Loucy (cell line): Measurements from ENCODE around the gene CCDC138.

Experiments
- H2AFZ ChIP-seq: fragments of 200-600 bp; sonication (generic); 2 replicates; pipeline ENCODE4 v1.6.0; 2016; ENCODE audit warnings: antibody characterized with exemption, mild to moderate bottlenecking, low read length, moderate library complexity
- H3F3A ChIP-seq: fragments of 200-600 bp; 2 replicates; pipeline ENCODE4 v1.6.0; 2016; ENCODE audit warnings: antibody characterized with exemption, low read depth, mild to moderate bottlenecking
- H3K27me3 ChIP-seq: fragments of 200-600 bp; sonication (generic); 2 replicates; pipeline ENCODE4 v1.6.1; 2014; ENCODE audit warnings: low read length, mild to moderate bottlenecking; ENCODE audit not compliant: insufficient read depth, poor library complexity, severe bottlenecking
- H3K36me3 ChIP-seq: fragments of 200-600 bp; sonication (generic); 2 replicates; pipeline ENCODE4 v1.6.1; 2016; ENCODE audit warnings: low read length; ENCODE audit not compliant: insufficient read depth
- H3K4me1 ChIP-seq: fragments of 200-600 bp; sonication (generic); 2 replicates; pipeline ENCODE4 v1.5.1; 2014; ENCODE audit warnings: low read length, mild to moderate bottlenecking; ENCODE audit not compliant: insufficient read depth, poor library complexity, severe bottlenecking
- H3K4me2 ChIP-seq: fragments of 200-600 bp; sonication (generic); 2 replicates; pipeline ENCODE4 v1.6.0; 2014; ENCODE audit warnings: antibody characterized with exemption, low read length, low read depth, mild to moderate bottlenecking; ENCODE audit not compliant: poor library complexity, severe bottlenecking
- H3K4me3 ChIP-seq: fragments of 200-600 bp; sonication (generic); 2 replicates; pipeline ENCODE4 v1.5.1; 2014; ENCODE audit warnings: low read length, mild to moderate bottlenecking, mixed read lengths; ENCODE audit not compliant: poor library complexity, severe bottlenecking
- H3K79me2 ChIP-seq: fragments of 200-600 bp; sonication (generic); 2 replicates; pipeline ENCODE4 v1.6.1; 2014; ENCODE audit warnings: low read length; ENCODE audit not compliant: insufficient read depth
- H3K9ac ChIP-seq: fragments of 200-600 bp; sonication (generic); 2 replicates; pipeline ENCODE4 v1.6.0; 2014; ENCODE audit warnings: mild to moderate bottlenecking, low read depth, low read length, moderate library complexity; ENCODE audit not compliant: poor library complexity, severe bottlenecking
- H3K9me2 ChIP-seq: fragments of 200-600 bp; sonication (generic); replicated peaks from 2 replicates; pipeline ENCODE4 v1.6.1; 2016; ENCODE audit warnings: low read depth, low read length, mixed read lengths
- H3K9me3 ChIP-seq: fragments of 200-600 bp; sonication (generic); 2 replicates; pipeline ENCODE4 v1.6.1; 2014; ENCODE audit warnings: mild to moderate bottlenecking, antibody characterized with exemption, low read length, low read depth; ENCODE audit not compliant: insufficient read depth
- H4K20me1 ChIP-seq: fragments of 200-600 bp; sonication (generic); 2 replicates; pipeline ENCODE4 v1.6.0; 2014; ENCODE audit warnings: antibody characterized with exemption, low read length, mild to moderate bottlenecking; ENCODE audit not compliant: insufficient read depth, poor library complexity, severe bottlenecking
- EZH2phosphoT487 ChIP-seq: fragments of 200-600 bp; IDR thresholded peaks from 2 replicates; pipeline ENCODE4 v1.6.1; 2018; ENCODE audit warnings: antibody characterized with exemption, mild to moderate bottlenecking, moderate library complexity, borderline replicate concordance
- TF ChIP-seq, protein P1 (sequence below): fragments of 200-600 bp; sonication (generic); conservative IDR thresholded peaks from 2 replicates; pipeline ENCODE4 v1.5.1; 2014; ENCODE audit warnings: mild to moderate bottlenecking, antibody characterized with exemption, low read length

CCDC138 gene

GRCh38 chr2:108916122-108916795 lies 129.7 kb downstream of the CCDC138 start:
- H3K4me1 ChIP-seq, result peaks cover 5% of the 10 kb centered on the region
- H2AFZ ChIP-seq, result no peak overlapping the region
- no peaks in the 10 kb centered on the region for H4K20me1 ChIP-seq
- H3K4me3 ChIP-seq, result no peak overlapping the region
- no peaks in the 10 kb centered on the region for H3K79me2 ChIP-seq
- no peaks in the 10 kb centered on the region for H3K27me3 ChIP-seq
- H3K4me2 ChIP-seq, result no peak overlapping the region
- H3F3A ChIP-seq, result no peaks in the 10 kb centered on the region
- no peaks in the 10 kb centered on the region for H3K36me3 ChIP-seq
- no peaks in the 10 kb centered on the region for H3K9me3 ChIP-seq
- no peak for TF ChIP-seq EZH2phosphoT487
- TF ChIP-seq, protein P1, sequence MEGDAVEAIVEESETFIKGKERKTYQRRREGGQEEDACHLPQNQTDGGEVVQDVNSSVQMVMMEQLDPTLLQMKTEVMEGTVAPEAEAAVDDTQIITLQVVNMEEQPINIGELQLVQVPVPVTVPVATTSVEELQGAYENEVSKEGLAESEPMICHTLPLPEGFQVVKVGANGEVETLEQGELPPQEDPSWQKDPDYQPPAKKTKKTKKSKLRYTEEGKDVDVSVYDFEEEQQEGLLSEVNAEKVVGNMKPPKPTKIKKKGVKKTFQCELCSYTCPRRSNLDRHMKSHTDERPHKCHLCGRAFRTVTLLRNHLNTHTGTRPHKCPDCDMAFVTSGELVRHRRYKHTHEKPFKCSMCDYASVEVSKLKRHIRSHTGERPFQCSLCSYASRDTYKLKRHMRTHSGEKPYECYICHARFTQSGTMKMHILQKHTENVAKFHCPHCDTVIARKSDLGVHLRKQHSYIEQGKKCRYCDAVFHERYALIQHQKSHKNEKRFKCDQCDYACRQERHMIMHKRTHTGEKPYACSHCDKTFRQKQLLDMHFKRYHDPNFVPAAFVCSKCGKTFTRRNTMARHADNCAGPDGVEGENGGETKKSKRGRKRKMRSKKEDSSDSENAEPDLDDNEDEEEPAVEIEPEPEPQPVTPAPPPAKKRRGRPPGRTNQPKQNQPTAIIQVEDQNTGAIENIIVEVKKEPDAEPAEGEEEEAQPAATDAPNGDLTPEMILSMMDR, result no peak
- no peak overlapping the region for H3K9ac ChIP-seq
- H3K9me2 ChIP-seq, result no peaks in the 10 kb centered on the region

- peaks cover 5% of the 10 kb centered on the region for H3K4me1 ChIP-seq
- H3K9me2 ChIP-seq, result no peaks in the 10 kb centered on the region
- H3F3A ChIP-seq, result no peaks in the 10 kb centered on the region
- H3K79me2 ChIP-seq, result no peaks in the 10 kb centered on the region
- H2AFZ ChIP-seq, result no peak overlapping the region
- no peaks in the 10 kb centered on the region for H3K27me3 ChIP-seq
- no peak overlapping the region for H3K4me2 ChIP-seq
- H3K9ac ChIP-seq, result no peak overlapping the region
- H3K9me3 ChIP-seq, result no peaks in the 10 kb centered on the region
- no peak for TF ChIP-seq EZH2phosphoT487
- no peaks in the 10 kb centered on the region for H4K20me1 ChIP-seq
- no peak overlapping the region for H3K4me3 ChIP-seq
- no peaks in the 10 kb centered on the region for H3K36me3 ChIP-seq
These were observed 130.3 kb downstream of the CCDC138 start for GRCh38 chr2:108916796-108917421.

- Histone ChIP-seq H3K9me3 (no peaks in the 10 kb centered on the region), H3K36me3 (no peaks in the 10 kb centered on the region), H3F3A (no peaks in the 10 kb centered on the region), H3K9me2 (no peaks in the 10 kb centered on the region), H3K27me3 (no peaks in the 10 kb centered on the region), H3K79me2 (no peaks in the 10 kb centered on the region), H3K4me3 (no peak overlapping the region), H3K4me2 (no peak overlapping the region), H2AFZ (no peak overlapping the region), H4K20me1 (no peaks in the 10 kb centered on the region), H3K9ac (no peak overlapping the region), H3K4me1 (peaks cover 5% of the 10 kb centered on the region)
- no peak for TF ChIP-seq EZH2phosphoT487
- TF ChIP-seq, protein P1, result no peak
These were observed 131.0 kb downstream of the CCDC138 start for GRCh38 chr2:108917526-108917925.
